Measurements from ENCODE around the gene NPW.
A peak's percentile ranks its signal among the peaks of the same experiment; 100 is the strongest.

- TF ChIP-seq POLR2AphosphoS5 (IDR thresholded peaks at IDR 0.05; ENCODE audit: control insufficient read depth, insufficient read depth, low read depth, low read length) (no peak), PCBP2 (IDR thresholded peaks at IDR 0.05; ENCODE audit: low read depth, low read length, poor library complexity, severe bottlenecking) (no peak), CTCF (IDR thresholded peaks at IDR 0.05 in 2 of 3, conservative IDR thresholded peaks at IDR 0.05 in 1 of 3; ENCODE audit: insufficient read depth in 2 of 3, low read depth in 1 of 3, low read length in 3 of 3) (no peak), CBX2 (IDR thresholded peaks at IDR 0.05; ENCODE audit: insufficient read depth, low read length, poor library complexity, severe bottlenecking) (no peak), FOXA3 (CRISPR knock-in tag; conservative IDR thresholded peaks at IDR 0.05 in 1 of 2, IDR thresholded peaks at IDR 0.05 in 1 of 2) (no peak), ZFPM2 (CRISPR knock-in tag; IDR thresholded peaks at IDR 0.05) (no peak), ZNF639 (CRISPR knock-in tag; conservative IDR thresholded peaks at IDR 0.05 in 1 of 2, IDR thresholded peaks at IDR 0.05 in 1 of 2) (no peak), POLR2A (conservative IDR thresholded peaks at IDR 0.05) (0 out of 2 replicates have a peak, but pooled peaks have one; percentile 19), RBM39 (optimal IDR thresholded peaks at IDR 0.05; ENCODE audit: low read depth, low read length) (no peak), CCAR2 (IDR thresholded peaks at IDR 0.05; ENCODE audit: low read depth, low read length) (no peak), KDM2B (CRISPR knock-in tag; IDR thresholded peaks at IDR 0.05) (no peak), THRA (IDR thresholded peaks at IDR 0.05) (no peak)
These were observed 20.5 kb upstream of the NPW start for GRCh38 chr16:1998852-1999801.

Data from K562 (cell line).